Stimulated activated CD4-positive, alpha-beta T cell treated with anti-CD3 and anti-CD28 coated beads, Interleukin-4, amount 100 ng/mL, for 4 hours (primary cell): ENCODE data around the gene AOPEP.

Source experiments
- DNase-seq, 2 experiments: peaks; one replicate each; pipeline ENCODE4 v3.0.0-alpha.2; 2020

AOPEP gene

DNA sequence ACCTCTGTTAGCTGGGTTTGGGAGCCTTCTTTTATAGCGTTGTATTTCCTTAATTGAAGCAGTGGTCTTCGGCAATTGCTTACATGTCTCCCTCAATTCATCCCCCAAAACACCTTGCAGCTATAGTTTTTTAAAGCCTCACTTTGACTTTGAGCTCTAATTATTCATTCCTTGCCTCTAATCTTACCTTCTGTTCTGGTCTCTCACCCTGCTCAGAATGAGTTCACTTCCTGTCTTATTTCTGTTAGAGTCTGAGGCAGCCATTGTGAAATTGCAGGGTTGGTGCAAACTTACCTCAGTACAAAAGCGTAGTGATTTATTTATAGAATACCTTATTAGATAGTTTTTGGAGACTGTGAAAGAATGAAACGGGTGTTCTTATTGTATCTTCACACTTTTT is 35.0 kb downstream of the AOPEP start:
- DNase-seq: no peak

- no peak for DNase-seq
Measured at GRCh38 chr9:94767331-94768072, 41.0 kb downstream of the AOPEP start.

DNA sequence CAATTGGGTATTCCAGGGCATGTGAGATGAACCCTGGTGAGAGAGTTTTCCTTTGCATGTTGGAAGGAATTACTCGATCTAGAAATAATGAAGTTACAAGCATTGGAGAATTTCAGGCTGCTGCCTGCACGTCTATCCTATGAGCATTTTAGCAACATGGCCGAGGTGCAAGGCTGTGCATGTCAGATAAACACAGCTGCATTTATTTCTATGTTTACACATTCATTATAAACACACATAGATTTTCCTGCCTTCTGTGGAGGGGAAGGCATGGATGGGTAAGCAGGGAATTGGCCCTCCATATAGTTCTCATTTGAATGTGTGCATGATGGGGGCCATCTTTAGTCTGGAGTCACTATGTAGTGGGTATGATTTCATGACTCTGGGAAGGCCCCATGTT is 42.3 kb downstream of the AOPEP start:
- no peak for DNase-seq

GRCh38 chr9:94770334-94770733 is 43.8 kb downstream of the AOPEP start:
- DNase-seq: no peak

DNA sequence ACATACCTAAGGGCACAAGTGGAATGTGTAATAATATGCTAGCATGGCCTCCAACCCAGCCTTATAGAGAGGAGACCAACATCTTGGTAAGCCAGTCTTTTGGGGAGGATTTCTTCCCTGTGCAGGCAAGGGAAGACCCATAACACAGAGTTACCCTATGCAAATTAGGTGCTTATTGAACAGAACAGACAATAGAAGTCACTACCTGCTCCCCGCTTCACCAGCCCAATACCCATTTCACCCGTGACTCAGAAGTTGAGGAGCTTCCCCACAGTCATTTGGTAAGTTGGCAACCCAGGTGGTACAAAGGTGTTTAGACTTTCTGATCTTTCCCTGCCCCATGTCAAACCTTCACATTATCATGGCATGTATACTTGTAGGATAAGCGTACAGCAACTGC is 44.6 kb downstream of the AOPEP start:
- DNase-seq: no peak

DNA sequence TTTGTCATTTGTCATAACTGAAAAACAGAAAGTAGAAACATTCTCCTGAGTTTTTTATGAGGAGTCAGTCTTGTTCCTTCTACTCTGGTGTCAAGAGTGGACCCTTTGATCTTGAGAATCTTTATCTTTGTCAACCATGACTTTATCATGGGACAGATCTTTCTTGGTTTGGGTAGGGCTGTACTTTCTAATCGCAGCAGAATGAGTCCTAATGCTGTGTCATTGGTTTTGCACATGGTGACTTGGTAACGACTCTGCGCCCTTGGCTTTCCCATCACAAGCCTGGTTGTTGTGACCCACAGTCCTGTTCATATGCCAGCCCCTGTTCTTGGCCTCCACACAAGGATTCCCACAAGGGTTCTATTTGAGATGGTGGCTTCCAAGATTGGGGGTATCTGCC is 45.6 kb downstream of the AOPEP start:
- DNase-seq: no peak

- DNase-seq: no peak
Measured at GRCh38 chr9:94772639-94773303, 46.3 kb downstream of the AOPEP start.

DNA sequence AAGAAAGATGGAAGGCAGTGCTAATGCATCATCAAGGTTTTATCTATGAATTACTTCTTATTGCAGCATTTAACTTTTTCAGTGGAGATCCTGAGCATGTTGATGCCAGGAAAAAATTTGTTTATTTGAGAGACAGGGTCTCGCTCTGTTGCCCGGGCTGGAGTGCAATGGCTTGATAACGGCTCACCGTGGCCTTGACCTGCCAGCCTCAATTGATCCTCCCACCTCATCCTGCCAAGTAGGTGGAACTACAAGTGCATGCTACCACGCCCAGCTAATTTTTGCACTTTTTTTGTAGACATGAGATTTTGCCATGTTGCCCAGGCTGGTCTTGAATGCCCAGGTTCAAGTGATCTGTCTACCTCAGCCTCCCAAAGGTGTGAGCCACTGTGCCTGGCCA is 47.2 kb downstream of the AOPEP start:
- DNase-seq: no peak

GRCh38 chr9:94778013-94778412 is 51.5 kb downstream of the AOPEP start:
- no peak for DNase-seq

DNA sequence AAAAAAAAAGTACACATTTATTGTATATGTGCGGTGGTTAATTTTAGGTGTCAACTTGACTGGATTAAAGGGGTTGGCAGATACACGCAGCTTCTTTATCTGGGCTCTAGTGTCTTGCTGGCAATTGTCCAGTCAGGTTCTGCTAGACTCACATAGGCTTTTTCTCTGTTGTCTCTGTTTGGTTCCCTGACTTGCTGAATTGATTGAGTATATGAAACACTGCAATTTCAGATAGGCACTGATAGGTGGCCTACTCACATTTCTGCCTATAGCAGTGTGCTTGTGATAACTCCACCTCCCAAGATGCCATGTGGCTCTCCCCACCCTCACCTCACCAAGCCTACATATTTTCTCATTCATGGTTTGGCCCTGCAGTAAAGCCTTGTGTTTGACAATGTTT is 52.5 kb downstream of the AOPEP start:
- DNase-seq: no peak

DNA sequence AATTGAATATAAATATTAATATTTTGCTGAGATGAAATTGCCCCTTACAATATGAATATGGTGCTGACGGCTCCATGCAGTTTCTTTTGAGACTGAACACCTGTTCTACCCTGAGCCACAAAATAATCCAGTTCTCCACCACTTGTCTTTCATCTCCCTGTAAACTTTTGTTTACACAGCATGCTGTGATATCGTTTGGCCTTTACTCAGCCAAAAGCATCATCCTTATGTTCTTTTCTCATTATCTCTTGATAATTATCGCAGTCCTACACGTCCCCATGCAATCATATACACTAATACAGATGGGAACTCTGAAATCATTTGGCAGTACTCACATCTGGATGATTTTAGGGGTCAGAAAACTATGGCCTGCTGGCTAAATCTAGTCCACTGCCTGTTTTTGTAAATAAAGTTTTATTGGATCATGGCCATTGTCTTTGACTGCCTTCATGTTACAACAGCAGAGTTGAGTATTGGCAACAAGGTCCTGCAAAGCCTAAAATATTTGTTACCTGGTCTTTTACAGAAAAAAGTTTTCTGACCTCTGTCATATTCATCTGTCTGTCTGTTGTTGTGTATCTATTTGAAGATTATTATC is 53.3 kb downstream of the AOPEP start:
- no peak for DNase-seq

- peak in 1 of 2 experiments; percentile 19 for DNase-seq
Measured at GRCh38 chr9:94780516-94780950, 54.0 kb downstream of the AOPEP start.

DNA sequence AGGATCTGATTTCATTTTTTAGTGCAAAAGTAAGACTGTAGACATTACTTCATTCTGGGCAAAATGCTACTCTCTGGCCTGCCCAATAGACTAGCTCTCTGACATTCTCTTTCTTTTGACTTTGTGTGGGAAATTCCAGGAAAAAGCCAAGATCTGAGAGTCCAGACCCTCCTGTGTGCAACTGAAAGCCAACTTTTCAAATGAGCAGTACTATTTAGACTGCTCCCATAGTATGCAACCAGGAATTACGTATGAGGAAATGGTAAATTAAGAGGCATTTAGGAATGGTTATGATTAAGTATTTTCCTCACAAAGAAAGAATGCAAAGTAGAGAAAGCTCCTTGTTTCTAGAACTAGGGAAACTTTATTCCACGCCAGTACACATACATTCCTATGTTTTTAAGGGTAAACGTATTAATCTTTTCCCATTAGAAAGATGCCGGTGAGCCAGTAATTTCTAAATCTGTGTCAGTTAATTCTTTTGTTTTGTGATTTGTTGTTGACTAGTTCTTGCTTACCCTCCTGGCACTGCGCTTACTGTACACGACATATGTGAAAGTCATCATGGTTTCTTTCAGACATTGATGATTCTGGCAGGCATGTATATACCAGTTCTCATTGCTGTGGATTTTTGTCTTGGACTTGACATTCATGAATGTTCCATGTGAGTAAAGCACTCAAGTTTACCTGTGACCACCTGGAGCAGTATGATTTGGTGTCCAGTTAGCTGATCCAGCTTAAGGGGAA is 56.0 kb downstream of the AOPEP start:
- no peak for DNase-seq

GRCh38 chr9:94783102-94783682 is 56.7 kb downstream of the AOPEP start:
- peak; percentile 7 to 10 for DNase-seq

DNA sequence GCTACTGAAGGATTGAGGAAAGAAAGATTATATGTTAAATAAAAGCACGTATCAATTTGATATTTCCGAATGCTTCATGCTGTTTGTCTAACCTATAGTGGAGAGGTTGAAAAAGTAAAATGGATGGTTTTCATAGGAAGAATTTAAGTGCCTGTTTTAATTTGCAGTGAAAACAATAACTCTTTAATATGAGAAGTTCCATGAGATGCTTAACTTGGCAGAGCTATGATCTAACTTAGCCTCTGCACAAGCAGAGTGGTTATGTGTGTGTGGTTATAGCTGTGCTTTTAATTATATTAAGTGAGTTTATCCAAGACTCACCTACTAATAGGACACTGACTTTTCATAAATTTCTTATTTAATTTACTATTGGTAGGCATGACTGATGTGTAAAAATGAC is 57.4 kb downstream of the AOPEP start:
- DNase-seq: no peak

GRCh38 chr9:94785215-94786169 is 59.0 kb downstream of the AOPEP start:
- DNase-seq: no peak

DNA sequence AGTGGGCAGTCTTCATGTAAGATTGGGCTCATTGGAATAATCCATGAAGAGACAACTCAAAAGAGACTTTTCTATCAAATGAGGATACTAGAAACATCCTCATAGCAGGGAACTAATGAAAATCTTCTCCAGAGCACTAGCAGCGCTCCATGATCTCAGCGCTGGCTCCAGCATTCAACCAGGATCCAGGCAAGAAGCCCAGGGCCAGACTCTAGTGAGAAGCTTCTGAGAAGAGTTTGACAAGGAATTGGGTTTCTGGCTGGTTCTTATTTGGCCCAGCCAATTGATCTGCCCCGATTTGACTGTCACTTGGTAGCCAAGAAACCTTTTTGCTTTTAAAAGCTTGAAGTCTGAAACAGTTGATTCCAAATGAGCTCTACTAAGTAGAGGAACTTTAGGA is 60.1 kb downstream of the AOPEP start:
- DNase-seq: no peak

- DNase-seq: no peak
Measured at GRCh38 chr9:94787266-94787665, 60.8 kb downstream of the AOPEP start.

GRCh38 chr9:94788570-94789105 is 62.1 kb downstream of the AOPEP start:
- DNase-seq: no peak

GRCh38 chr9:94791435-94791834 is 64.9 kb downstream of the AOPEP start:
- no peak for DNase-seq

DNA sequence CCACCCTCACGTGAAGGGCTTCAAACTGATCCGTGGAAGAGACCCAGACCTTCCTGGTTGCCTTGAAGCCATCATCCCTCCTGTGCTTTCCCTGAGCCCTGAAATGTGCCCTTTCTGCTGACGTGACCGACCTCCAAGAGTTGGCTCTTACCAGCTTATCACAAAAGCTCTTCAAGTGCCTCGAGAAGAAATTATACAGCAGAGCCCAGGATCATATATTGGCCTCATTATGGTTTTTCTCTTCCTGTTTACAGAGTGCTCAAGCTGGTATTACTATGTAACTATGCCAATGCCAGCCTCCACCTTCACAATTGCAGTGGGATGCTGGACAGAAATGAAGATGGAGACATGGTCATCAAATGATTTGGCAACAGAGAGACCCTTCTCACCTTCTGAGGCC is 66.0 kb downstream of the AOPEP start:
- no peak for DNase-seq
